Endothelial cell of umbilical vein (primary cell): ENCODE results near the gene SPATA24. TPM values are rescaled to one million over a fixed set of nuclear protein-coding genes. Genes with fewer than 3 reads are reported as not detected.

ENCODE experiments used
- BruUV-seq: library from RNA; stranded (reverse); fragments of 400-500 nt; replicated peaks from 2 replicates; lab custom pipeline; 2021; lab: Mats Ljungman, UMichigan
- CTCF ChIA-PET: fragments of 300-600, 350-600 bp; sonication (Branson Sonifier 250); formaldehyde crosslinking; loops from one replicate; lab custom pipeline; 2021; ENCODE audit warnings: antibody characterized with exemption, inconsistent platforms; lab: Charles Lee
- POLR2A ChIA-PET: fragments of 300-600, 350-600 bp; sonication (Branson Sonifier 250); formaldehyde crosslinking; loops from one replicate; lab custom pipeline; 2021; ENCODE audit warnings: antibody characterized with exemption, inconsistent platforms; lab: Charles Lee
- DNase-seq: peaks from one replicate; pipeline ENCODE4 v3.0.0-alpha.2; 2011; ENCODE audit warnings: low read depth, low spot score
- FAIRE-seq: peaks from 2 replicates; lab custom pipeline; 2011; peaks lifted over from hg19 to GRCh38; lab: Jason Lieb, UNC
- H2AFZ ChIP-seq: 2 replicates; pipeline ENCODE4 v1.6.0; 2012; ENCODE audit warnings: low read depth, low read length, control low read depth, inconsistent platforms
- H3K27ac ChIP-seq: 2 replicates; pipeline ENCODE4 v1.5.1; 2011; ENCODE audit warnings: low read depth, mild to moderate bottlenecking, control low read depth, low read length, moderate library complexity; ENCODE audit not compliant: insufficient read depth
- H3K27me3 ChIP-seq, 2 experiments: 2 replicates each; pipeline versions ENCODE4 v1.6.0 to v1.6.1; 2011; ENCODE audit warnings: low read length in 2 of 2, mixed read lengths in 1 of 2; ENCODE audit not compliant: control insufficient read depth in 2 of 2, insufficient read depth in 2 of 2
- H3K36me3 ChIP-seq, 2 experiments: 2 replicates in 1 of 2; 3 replicates in 1 of 2; pipeline ENCODE4 v1.5.1; 2011; ENCODE audit warnings: low read length in 2 of 2, mild to moderate bottlenecking in 1 of 2, moderate library complexity in 1 of 2; ENCODE audit not compliant: control insufficient read depth in 2 of 2, insufficient read depth in 2 of 2; ENCODE audit errors: extremely low read depth in 1 of 2
- H3K4me1 ChIP-seq: 3 replicates; pipeline ENCODE4 v1.5.1; 2011; ENCODE audit warnings: mild to moderate bottlenecking, low read length; ENCODE audit not compliant: control insufficient read depth, insufficient read depth; ENCODE audit errors: extremely low read depth
- H3K4me2 ChIP-seq: 2 replicates; pipeline ENCODE4 v1.6.1; 2011; ENCODE audit warnings: low read length, control low read depth, mixed read lengths; ENCODE audit not compliant: insufficient read depth
- H3K4me3 ChIP-seq, 3 experiments: fragments of 200-600 bp in 1 of 3; sonication (generic), shearing (Covaris generic) in 1 of 3; replicated peaks in 1 of 3; 2 replicates each; pipeline ENCODE4 v1.5.1; 2011 to 2016; ENCODE audit warnings: control low read depth in 3 of 3, low read length in 3 of 3, mild to moderate bottlenecking in 2 of 3, inconsistent platforms in 1 of 3, low read depth in 1 of 3, moderate library complexity in 1 of 3; ENCODE audit not compliant: insufficient read depth in 1 of 3
- H3K79me2 ChIP-seq: 2 replicates; pipeline ENCODE4 v1.6.0; 2012; ENCODE audit warnings: low read length, inconsistent platforms; ENCODE audit not compliant: control insufficient read depth, insufficient read depth
- H3K9ac ChIP-seq: replicated peaks from 2 replicates; pipeline ENCODE3; 2011; ENCODE audit warnings: low read length, control low read depth; ENCODE audit not compliant: insufficient read depth; ENCODE audit errors: extremely low read depth
- H3K9me1 ChIP-seq: replicated peaks from 3 replicates; pipeline ENCODE4 v1.6.0; 2011; ENCODE audit warnings: mild to moderate bottlenecking, low read length; ENCODE audit not compliant: control insufficient read depth, insufficient read depth; ENCODE audit errors: extremely low read depth
- H3K9me3 ChIP-seq: replicated peaks from 2 replicates; pipeline ENCODE4 v1.5.1; 2012; ENCODE audit warnings: low read length, inconsistent platforms; ENCODE audit not compliant: control insufficient read depth, insufficient read depth
- H4K20me1 ChIP-seq: replicated peaks from 2 replicates; pipeline ENCODE3; 2011; ENCODE audit warnings: mild to moderate bottlenecking, low read length; ENCODE audit not compliant: control insufficient read depth, insufficient read depth; ENCODE audit errors: extremely low read depth
- EZH2 ChIP-seq: IDR thresholded peaks from 2 replicates; pipeline ENCODE4 v1.6.1; 2012; ENCODE audit warnings: borderline replicate concordance, low read depth, mild to moderate bottlenecking, moderate library complexity, low read length, inconsistent platforms; ENCODE audit not compliant: severe bottlenecking
- FOS ChIP-seq: IDR thresholded peaks from 2 replicates; pipeline ENCODE4 v1.6.1; 2011; ENCODE audit warnings: mild to moderate bottlenecking, low read length, moderate library complexity, borderline replicate concordance; ENCODE audit not compliant: insufficient read depth
- GATA2 ChIP-seq: IDR thresholded peaks from 2 replicates; pipeline ENCODE4 v1.7.0; 2011; ENCODE audit warnings: low read depth, mild to moderate bottlenecking, moderate library complexity, mixed read lengths, low read length; ENCODE audit not compliant: insufficient read length, insufficient read depth
- JUN ChIP-seq: IDR thresholded peaks from 2 replicates; pipeline ENCODE4 v1.6.1; 2011; ENCODE audit warnings: borderline replicate concordance, low read depth; ENCODE audit not compliant: insufficient read length, insufficient read depth
- MYC ChIP-seq: IDR thresholded peaks from one replicate; pipeline ENCODE4 v1.6.1; 2011; ENCODE audit warnings: mild to moderate bottlenecking, low read depth, low read length
- POLR2A ChIP-seq: IDR thresholded peaks from 2 replicates; pipeline ENCODE4 v1.6.1; 2012; ENCODE audit warnings: low read depth, mild to moderate bottlenecking, control low read depth, low read length
- dilution Hi-C: fragments of 300-500 bp; cut with MboI; formaldehyde crosslinking; loops from one replicate; pipeline ENCODE4 v1.15.0; 2019; ENCODE audit warnings: low sequenced_read_pairs; ENCODE audit not compliant: extremely low pct_ligation_motif_present
- intact Hi-C: fragments of 100-400 bp; cut with micrococcal nuclease; formaldehyde crosslinking; loops from one replicate; pipeline ENCODE4 v1.10.0; 2022
- polyA plus RNA-seq, 4 experiments: library from polyadenylated mRNA; depleted of rRNA in 3 of 4; stranded (reverse) in 3 of 4; unstranded in 1 of 4; fragments of >200 nt; gene quantifications; 2 replicates each; pipeline versions ENCODE4 v1.2.1 to v1.2.3, GENCODE V29; 2011 to 2012; ENCODE audit warnings: missing spikeins in 1 of 4
- total RNA-seq: library from RNA; stranded (reverse); gene quantifications from 2 replicates; pipeline ENCODE4 v1.2.3, GENCODE V29; 2021
- TF ChIP-seq, protein P1 (sequence below), 2 donors: IDR thresholded peaks; 1 replicate in 1 of 2; 2 replicates in 1 of 2; pipeline ENCODE4 v1.5.1; 2011; ENCODE audit warnings: low read length in 2 of 2, mild to moderate bottlenecking in 2 of 2, moderate library complexity in 2 of 2, control low read depth in 1 of 2, inconsistent platforms in 1 of 2, low read depth in 1 of 2; ENCODE audit not compliant: insufficient read depth in 1 of 2; ENCODE audit errors: extremely low read depth in 1 of 2
- TF ChIP-seq, protein P2 (sequence below): IDR thresholded peaks from 2 replicates; pipeline ENCODE4 v1.6.1; 2011; ENCODE audit not compliant: insufficient read depth, insufficient read length

Gene SPATA24
- total and polyA plus RNA-seq, 2 donors (not counting 3 experiments of a cell fraction or from before 2014, with no cell fraction given) = 3.2 to 7.9 TPM

DNA sequence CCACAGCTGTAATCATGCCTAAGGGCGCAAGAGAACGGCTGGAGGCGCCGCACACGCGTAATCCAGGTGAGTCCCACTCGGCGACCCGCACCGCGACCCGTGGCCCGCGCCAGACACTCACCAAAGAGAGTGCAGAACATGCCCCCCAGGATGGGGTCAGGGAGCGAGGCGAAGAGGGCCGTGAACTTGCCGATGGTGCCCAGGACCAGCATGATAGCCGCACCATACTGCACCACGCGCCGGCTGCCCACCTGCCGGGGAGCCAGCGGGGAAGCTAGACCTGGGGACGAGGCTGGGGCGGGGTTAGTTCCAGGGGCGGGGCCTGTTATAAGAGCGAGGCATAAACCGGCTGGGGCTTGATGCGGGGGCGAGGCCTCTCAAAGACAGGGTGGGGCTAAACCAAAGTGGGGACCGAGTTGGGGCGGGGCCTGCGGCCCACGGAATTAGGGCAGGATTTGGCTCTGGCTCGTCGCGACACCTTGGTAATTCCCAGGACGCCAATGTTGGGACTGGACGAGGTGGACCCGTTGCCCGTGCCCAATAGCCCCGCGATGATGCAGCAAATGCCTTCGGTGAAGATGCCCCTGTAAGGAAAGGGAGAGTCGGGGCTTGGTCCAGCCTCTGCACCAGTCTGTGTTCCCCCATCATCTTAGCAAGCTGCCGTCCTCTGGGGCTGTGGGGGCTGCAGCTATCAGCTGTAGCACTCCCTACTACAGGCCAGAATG lies 25.6 kb downstream of the SPATA24 start:
- no peaks in the 10 kb centered on the region for H3K9me1 ChIP-seq
- H3K4me2 ChIP-seq = no peak overlapping the region
- peaks cover 0 to 3% of the 10 kb centered on the region in 2 experiments for H3K36me3 ChIP-seq
- H2AFZ ChIP-seq = no peak overlapping the region
- BruUV-seq = no TSS peak
- POLR2A ChIA-PET = no interaction called here
- no peak overlapping the region for H3K9ac ChIP-seq
- FAIRE-seq (no peak), DNase-seq (no peak)
- H3K27me3 ChIP-seq = no peaks in the 10 kb centered on the region
- dilution Hi-C loops (no loop called here), intact Hi-C loops (no loop called here)
- no peaks in the 10 kb centered on the region for H3K4me1 ChIP-seq
- no peaks in the 10 kb centered on the region for H4K20me1 ChIP-seq
- H3K9me3 ChIP-seq = no peaks in the 10 kb centered on the region
- no peak overlapping the region for H3K4me3 ChIP-seq
- CTCF ChIA-PET = interaction anchor here (0.7 to 1.0 kb wide), 2 partner anchors 10 to 17 kb away, joined by 3 to 4 read pairs; no protein-coding TSS in a partner anchor
- TF ChIP-seq FOS (no peak), JUN (no peak), GATA2 (no peak), POLR2A (no peak), EZH2 (no peak)
- no peak overlapping the region for H3K27ac ChIP-seq
- H3K79me2 ChIP-seq = no peaks in the 10 kb centered on the region

DNA sequence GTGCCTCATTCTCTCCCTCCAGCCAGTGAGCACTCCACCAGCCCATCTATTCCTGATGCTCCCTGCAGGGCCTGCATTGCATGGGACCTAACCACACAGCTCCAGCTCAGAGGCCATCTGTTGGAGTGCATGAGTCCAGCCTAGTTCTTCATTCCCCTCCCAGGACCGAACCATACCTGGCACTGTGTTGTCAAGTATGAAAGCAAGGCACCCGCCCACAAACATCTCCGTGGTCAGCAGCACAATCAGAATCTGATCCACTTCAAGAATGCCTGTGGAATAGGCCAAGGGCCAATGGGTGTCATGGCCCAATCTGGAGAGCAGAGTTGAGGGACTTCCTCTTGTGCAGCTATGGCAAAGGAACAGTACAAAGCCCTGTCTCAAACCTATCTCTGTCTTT lies 26.7 kb downstream of the SPATA24 start:
- no peak for FAIRE-seq
- BruUV-seq = no TSS peak
- TF ChIP-seq FOS (no peak), MYC (no peak), JUN (no peak), POLR2A (no peak)
- TF ChIP-seq, protein P1, sequence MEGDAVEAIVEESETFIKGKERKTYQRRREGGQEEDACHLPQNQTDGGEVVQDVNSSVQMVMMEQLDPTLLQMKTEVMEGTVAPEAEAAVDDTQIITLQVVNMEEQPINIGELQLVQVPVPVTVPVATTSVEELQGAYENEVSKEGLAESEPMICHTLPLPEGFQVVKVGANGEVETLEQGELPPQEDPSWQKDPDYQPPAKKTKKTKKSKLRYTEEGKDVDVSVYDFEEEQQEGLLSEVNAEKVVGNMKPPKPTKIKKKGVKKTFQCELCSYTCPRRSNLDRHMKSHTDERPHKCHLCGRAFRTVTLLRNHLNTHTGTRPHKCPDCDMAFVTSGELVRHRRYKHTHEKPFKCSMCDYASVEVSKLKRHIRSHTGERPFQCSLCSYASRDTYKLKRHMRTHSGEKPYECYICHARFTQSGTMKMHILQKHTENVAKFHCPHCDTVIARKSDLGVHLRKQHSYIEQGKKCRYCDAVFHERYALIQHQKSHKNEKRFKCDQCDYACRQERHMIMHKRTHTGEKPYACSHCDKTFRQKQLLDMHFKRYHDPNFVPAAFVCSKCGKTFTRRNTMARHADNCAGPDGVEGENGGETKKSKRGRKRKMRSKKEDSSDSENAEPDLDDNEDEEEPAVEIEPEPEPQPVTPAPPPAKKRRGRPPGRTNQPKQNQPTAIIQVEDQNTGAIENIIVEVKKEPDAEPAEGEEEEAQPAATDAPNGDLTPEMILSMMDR (IDR thresholded peaks at IDR 0.05; ENCODE audit: extremely low read depth in 1 of 2, insufficient read depth in 1 of 2, low read depth in 1 of 2, low read length in 2 of 2) = no peak
- TF ChIP-seq, protein P2, sequence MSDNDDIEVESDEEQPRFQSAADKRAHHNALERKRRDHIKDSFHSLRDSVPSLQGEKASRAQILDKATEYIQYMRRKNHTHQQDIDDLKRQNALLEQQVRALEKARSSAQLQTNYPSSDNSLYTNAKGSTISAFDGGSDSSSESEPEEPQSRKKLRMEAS = no peak

More for the DNA sequence above, 26.7 kb downstream of the SPATA24 start:
- no peaks in the 10 kb centered on the region for H3K27me3 ChIP-seq
- no peaks in the 10 kb centered on the region for H4K20me1 ChIP-seq
- intact Hi-C loops (no loop called here), dilution Hi-C loops (no loop called here)
- no peaks in the 10 kb centered on the region for H3K4me1 ChIP-seq
- ChIA-PET POLR2A (no interaction called here), CTCF (interaction anchor here (1.0 to 1.1 kb wide), 2 partner anchors 9 to 14 kb away, joined by 4 read pairs; no protein-coding TSS in a partner anchor)
- no peak overlapping the region for H3K4me3 ChIP-seq
- no peak overlapping the region for H2AFZ ChIP-seq
- no peaks in the 10 kb centered on the region for H3K79me2 ChIP-seq
- no peaks in the 10 kb centered on the region for H3K9me1 ChIP-seq
- H3K9ac ChIP-seq = no peak overlapping the region
- H3K4me2 ChIP-seq = no peak overlapping the region
- no peaks in the 10 kb centered on the region for H3K9me3 ChIP-seq
- no peak for DNase-seq
- no peak overlapping the region for H3K27ac ChIP-seq
- peaks cover 0 to 3% of the 10 kb centered on the region in 2 experiments for H3K36me3 ChIP-seq
